SK-N-SH treated with all-trans-retinoic acid at 6 μM for 48 hours (cell line): Measurements from ENCODE around the gene ITK.

Source experiments
- ARNTL ChIP-seq: fragments of 450-650 bp; formaldehyde crosslinking; IDR thresholded peaks from 2 replicates; pipeline ENCODE4 v1.5.0; 2020; ENCODE audit warnings: low read depth, mild to moderate bottlenecking, moderate library complexity, borderline replicate concordance
- BACH2 ChIP-seq: fragments of 250-450 bp; sonication (Bioruptor Pico); IDR thresholded peaks from 2 replicates; pipeline ENCODE4 v1.9.0; 2021; ENCODE audit warnings: mild to moderate bottlenecking, borderline replicate concordance
- CSRNP3 ChIP-seq: fragments of 250-450 bp; sonication (Bioruptor Pico); IDR thresholded peaks from 2 replicates; pipeline ENCODE4 v1.5.1; 2021; ENCODE audit warnings: mild to moderate bottlenecking, moderate library complexity
- PPARA ChIP-seq: fragments of 250-450 bp; sonication (Bioruptor Pico); IDR thresholded peaks from 2 replicates; pipeline ENCODE4 v1.5.0; 2020; ENCODE audit warnings: mild to moderate bottlenecking, borderline replicate concordance
- RARB ChIP-seq: fragments of 250-450 bp; sonication (Bioruptor Pico); IDR thresholded peaks from 2 replicates; pipeline ENCODE4 v1.8.0; 2021; ENCODE audit warnings: mild to moderate bottlenecking, moderate library complexity
- SNAI2 ChIP-seq: fragments of 250-450 bp; sonication (Bioruptor Pico); IDR thresholded peaks from 2 replicates; pipeline ENCODE4 v1.5.0; 2020; ENCODE audit warnings: mild to moderate bottlenecking, moderate library complexity
- TCF4 ChIP-seq: fragments of 250-450 bp; sonication (Bioruptor Pico); IDR thresholded peaks from 2 replicates; pipeline ENCODE4 v1.8.0; 2021; ENCODE audit warnings: mild to moderate bottlenecking, moderate library complexity, borderline replicate concordance
- TSHZ2 ChIP-seq: fragments of 250-450 bp; sonication (Bioruptor Pico); IDR thresholded peaks from 2 replicates; pipeline ENCODE4 v1.5.0; 2020; ENCODE audit warnings: mild to moderate bottlenecking, moderate library complexity
- ZC3H10 ChIP-seq: fragments of 250-450 bp; sonication (Bioruptor Pico); IDR thresholded peaks from 2 replicates; pipeline ENCODE4 v1.5.1; 2021; ENCODE audit warnings: mild to moderate bottlenecking, moderate library complexity
- ZFP3 ChIP-seq: fragments of 250-450 bp; sonication (Bioruptor Pico); IDR thresholded peaks from 2 replicates; pipeline ENCODE4 v1.5.0; 2020; ENCODE audit warnings: mild to moderate bottlenecking, moderate library complexity
- ZFP30 ChIP-seq: fragments of 450-650 bp; formaldehyde crosslinking; IDR thresholded peaks from 2 replicates; pipeline ENCODE4 v1.5.0; 2022; ENCODE audit warnings: mild to moderate bottlenecking, moderate library complexity
- ZNF8 ChIP-seq: fragments of 450-650 bp; formaldehyde crosslinking; IDR thresholded peaks from 2 replicates; pipeline ENCODE4 v1.5.0; 2020; ENCODE audit warnings: mild to moderate bottlenecking, moderate library complexity
- TF ChIP-seq, protein P1 (sequence below): fragments of 250-450 bp; sonication (Bioruptor Pico); IDR thresholded peaks from 2 replicates; pipeline ENCODE4 v1.8.0; 2020; ENCODE audit warnings: mild to moderate bottlenecking, moderate library complexity, borderline replicate concordance

- TF ChIP-seq ARNTL (CRISPR knock-in tag): no peak
- TF ChIP-seq, protein P1, sequence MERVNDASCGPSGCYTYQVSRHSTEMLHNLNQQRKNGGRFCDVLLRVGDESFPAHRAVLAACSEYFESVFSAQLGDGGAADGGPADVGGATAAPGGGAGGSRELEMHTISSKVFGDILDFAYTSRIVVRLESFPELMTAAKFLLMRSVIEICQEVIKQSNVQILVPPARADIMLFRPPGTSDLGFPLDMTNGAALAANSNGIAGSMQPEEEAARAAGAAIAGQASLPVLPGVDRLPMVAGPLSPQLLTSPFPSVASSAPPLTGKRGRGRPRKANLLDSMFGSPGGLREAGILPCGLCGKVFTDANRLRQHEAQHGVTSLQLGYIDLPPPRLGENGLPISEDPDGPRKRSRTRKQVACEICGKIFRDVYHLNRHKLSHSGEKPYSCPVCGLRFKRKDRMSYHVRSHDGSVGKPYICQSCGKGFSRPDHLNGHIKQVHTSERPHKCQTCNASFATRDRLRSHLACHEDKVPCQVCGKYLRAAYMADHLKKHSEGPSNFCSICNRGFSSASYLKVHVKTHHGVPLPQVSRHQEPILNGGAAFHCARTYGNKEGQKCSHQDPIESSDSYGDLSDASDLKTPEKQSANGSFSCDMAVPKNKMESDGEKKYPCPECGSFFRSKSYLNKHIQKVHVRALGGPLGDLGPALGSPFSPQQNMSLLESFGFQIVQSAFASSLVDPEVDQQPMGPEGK (CRISPR knock-in tag): no peak
- TF ChIP-seq PPARA (CRISPR knock-in tag): no peak
- no peak for TF ChIP-seq TSHZ2 (CRISPR knock-in tag)
- TF ChIP-seq ZC3H10 (CRISPR knock-in tag): no peak
- no peak for TF ChIP-seq SNAI2 (CRISPR knock-in tag)
- TF ChIP-seq TCF4 (CRISPR knock-in tag): no peak
- TF ChIP-seq ZFP30: no peak
- no peak for TF ChIP-seq ZFP3
- no peak for TF ChIP-seq ZNF8 (CRISPR knock-in tag)
- no peak for TF ChIP-seq BACH2
- no peak for TF ChIP-seq CSRNP3 (CRISPR knock-in tag)
- TF ChIP-seq RARB (CRISPR knock-in tag): no peak
Observed at GRCh38 chr5:157212307-157212706, 31.7 kb downstream of the ITK start.
